Measurements from ENCODE around the gene ARHGAP24. TPM values are rescaled to one million over a fixed set of nuclear protein-coding genes. Genes with fewer than 3 reads are reported as not detected.

ARHGAP24 gene
- total and polyA plus RNA-seq, 5 donors from 2014 or later = 0.14 to 0.53 (median 0.35) TPM; not detected in 2

- H3K4me1 ChIP-seq (ENCODE audit: control insufficient read depth, insufficient read depth, low read length, poor library complexity, severe bottlenecking) = no peaks in the 10 kb centered on the region
- H3K9me3 ChIP-seq (ENCODE audit: control insufficient read depth in 2 of 2, low read length in 2 of 2) = no peaks in the 10 kb centered on the region
- peaks cover 2 to 8% (median 4%) of the 10 kb centered on the region in 7 donors for H3K9me3 Mint-ChIP-seq
- no peak overlapping the region for H3K27ac Mint-ChIP-seq
- ATAC-seq (ENCODE audit: low read depth in 2 of 2) = no peak
- H3K27me3 Mint-ChIP-seq = no peaks in the 10 kb centered on the region
- no peaks in the 10 kb centered on the region for H3K4me1 Mint-ChIP-seq
- DNase-seq = no peak
- H3K36me3 Mint-ChIP-seq = no peaks in the 10 kb centered on the region
- H3K27me3 ChIP-seq (ENCODE audit: control insufficient read depth, insufficient read depth, low read length) = no peaks in the 10 kb centered on the region
- H3K4me3 ChIP-seq (ENCODE audit: low read depth, low read length) = no peak overlapping the region
- no peaks in the 10 kb centered on the region for H3K36me3 ChIP-seq (ENCODE audit: control insufficient read depth, insufficient read depth, low read length)
- no peak overlapping the region for H3K4me3 Mint-ChIP-seq
- no peak overlapping the region for H3K27ac ChIP-seq (ENCODE audit: insufficient read depth, low read length, poor library complexity, severe bottlenecking)
Measured at GRCh38 chr4:85939595-85939994, 464.6 kb downstream of the ARHGAP24 start.

DNA sequence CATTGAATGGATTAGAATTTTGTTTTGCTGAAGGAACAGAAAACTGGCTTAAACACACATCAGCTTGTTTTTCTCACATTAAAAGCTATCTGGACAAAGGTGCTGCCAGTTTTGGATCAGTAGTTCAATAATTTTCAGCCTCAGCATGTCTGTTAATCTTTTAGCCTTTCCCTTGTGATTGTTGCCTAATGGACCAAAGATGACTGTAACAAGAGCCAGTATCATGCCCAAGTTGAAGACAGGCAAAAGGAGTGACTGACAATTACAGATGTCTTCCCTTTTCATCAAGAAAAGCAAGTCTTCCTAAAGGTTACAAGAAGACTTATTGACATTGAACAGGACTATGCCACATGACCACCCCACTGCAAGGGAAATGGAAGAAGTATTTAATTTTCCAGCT lies 465.2 kb downstream of the ARHGAP24 start:
- Histone ChIP-seq H3K9me3 (ENCODE audit: control insufficient read depth in 2 of 2, low read length in 2 of 2) (no peaks in the 10 kb centered on the region), H3K27ac (ENCODE audit: insufficient read depth, low read length, poor library complexity, severe bottlenecking) (no peak overlapping the region), H3K27me3 (ENCODE audit: control insufficient read depth, insufficient read depth, low read length) (no peaks in the 10 kb centered on the region), H3K4me3 (ENCODE audit: low read depth, low read length) (no peak overlapping the region), H3K4me1 (ENCODE audit: control insufficient read depth, insufficient read depth, low read length, poor library complexity, severe bottlenecking) (no peaks in the 10 kb centered on the region), H3K36me3 (ENCODE audit: control insufficient read depth, insufficient read depth, low read length) (no peaks in the 10 kb centered on the region)
- DNase-seq (no peak), ATAC-seq (ENCODE audit: low read depth in 2 of 2) (no peak)
- no peak overlapping the region for H3K27ac Mint-ChIP-seq
- no peaks in the 10 kb centered on the region for H3K36me3 Mint-ChIP-seq
- peaks cover 2 to 8% (median 5%) of the 10 kb centered on the region in 7 donors for H3K9me3 Mint-ChIP-seq
- no peak overlapping the region for H3K4me3 Mint-ChIP-seq
- H3K4me1 Mint-ChIP-seq = no peaks in the 10 kb centered on the region
- no peaks in the 10 kb centered on the region for H3K27me3 Mint-ChIP-seq

- Mint-ChIP-seq H3K9me3 (peaks cover 0 to 8% (median 4%) of the 10 kb centered on the region in 7 donors), H3K4me1 (no peaks in the 10 kb centered on the region), H3K27me3 (no peaks in the 10 kb centered on the region), H3K36me3 (no peaks in the 10 kb centered on the region), H3K4me3 (no peak overlapping the region), H3K27ac (no peak overlapping the region)
- Histone ChIP-seq H3K27ac (ENCODE audit: insufficient read depth, low read length, poor library complexity, severe bottlenecking) (no peak overlapping the region), H3K4me3 (ENCODE audit: low read depth, low read length) (no peak overlapping the region), H3K9me3 (ENCODE audit: control insufficient read depth in 2 of 2, low read length in 2 of 2) (no peaks in the 10 kb centered on the region), H3K36me3 (ENCODE audit: control insufficient read depth, insufficient read depth, low read length) (no peaks in the 10 kb centered on the region), H3K27me3 (ENCODE audit: control insufficient read depth, insufficient read depth, low read length) (no peaks in the 10 kb centered on the region), H3K4me1 (ENCODE audit: control insufficient read depth, insufficient read depth, low read length, poor library complexity, severe bottlenecking) (no peaks in the 10 kb centered on the region)
- ATAC-seq (ENCODE audit: low read depth in 2 of 2) (no peak), DNase-seq (no peak)
Measured at GRCh38 chr4:85942107-85942506, 467.2 kb downstream of the ARHGAP24 start.

DNA sequence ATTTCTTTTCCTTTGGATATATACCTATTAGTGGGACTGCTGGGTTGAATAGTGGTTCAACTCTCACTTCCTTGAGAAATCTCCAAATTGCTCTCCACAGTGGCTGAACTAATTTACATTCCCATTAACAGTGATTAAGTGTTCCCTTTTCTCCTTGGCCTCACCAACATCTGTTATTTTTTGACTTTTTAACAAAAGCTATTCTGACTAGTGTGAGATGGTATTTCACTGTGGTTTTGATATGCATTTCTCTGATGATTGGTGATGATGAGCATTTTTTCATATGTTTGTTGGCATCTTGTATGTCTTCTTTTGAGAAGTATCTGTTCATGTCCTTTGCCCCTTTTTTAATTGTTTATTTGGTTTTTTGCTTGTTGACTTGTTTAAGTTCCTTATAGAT lies 471.9 kb downstream of the ARHGAP24 start:
- no peaks in the 10 kb centered on the region for H3K27me3 Mint-ChIP-seq
- DNase-seq (no peak), ATAC-seq (ENCODE audit: low read depth in 2 of 2) (no peak)
- Histone ChIP-seq H3K4me1 (ENCODE audit: control insufficient read depth, insufficient read depth, low read length, poor library complexity, severe bottlenecking) (no peaks in the 10 kb centered on the region), H3K27me3 (ENCODE audit: control insufficient read depth, insufficient read depth, low read length) (no peaks in the 10 kb centered on the region), H3K9me3 (ENCODE audit: control insufficient read depth in 2 of 2, low read length in 2 of 2) (no peaks in the 10 kb centered on the region), H3K36me3 (ENCODE audit: control insufficient read depth, insufficient read depth, low read length) (no peaks in the 10 kb centered on the region), H3K27ac (ENCODE audit: insufficient read depth, low read length, poor library complexity, severe bottlenecking) (no peak overlapping the region), H3K4me3 (ENCODE audit: low read depth, low read length) (no peak overlapping the region)
- H3K4me1 Mint-ChIP-seq = no peaks in the 10 kb centered on the region
- peaks cover 0 to 8% (median 4%) of the 10 kb centered on the region in 7 donors for H3K9me3 Mint-ChIP-seq
- no peak overlapping the region for H3K27ac Mint-ChIP-seq
- no peak overlapping the region for H3K4me3 Mint-ChIP-seq
- H3K36me3 Mint-ChIP-seq = no peaks in the 10 kb centered on the region

GRCh38 chr4:85951099-85951498 lies 476.1 kb downstream of the ARHGAP24 start:
- no peak overlapping the region for H3K4me3 Mint-ChIP-seq
- no peaks in the 10 kb centered on the region for H3K9me3 ChIP-seq (ENCODE audit: control insufficient read depth in 2 of 2, low read length in 2 of 2)
- H3K27ac Mint-ChIP-seq = no peak overlapping the region
- H3K9me3 Mint-ChIP-seq = peaks cover 0 to 6% (median 0%) of the 10 kb centered on the region in 7 donors
- no peak overlapping the region for H3K4me3 ChIP-seq (ENCODE audit: low read depth, low read length)
- H3K4me1 Mint-ChIP-seq = no peaks in the 10 kb centered on the region
- H3K27me3 Mint-ChIP-seq = no peaks in the 10 kb centered on the region
- H3K4me1 ChIP-seq (ENCODE audit: control insufficient read depth, insufficient read depth, low read length, poor library complexity, severe bottlenecking) = no peaks in the 10 kb centered on the region
- DNase-seq (no peak), ATAC-seq (ENCODE audit: low read depth in 2 of 2) (no peak)
- no peaks in the 10 kb centered on the region for H3K27me3 ChIP-seq (ENCODE audit: control insufficient read depth, insufficient read depth, low read length)
- no peaks in the 10 kb centered on the region for H3K36me3 Mint-ChIP-seq
- H3K36me3 ChIP-seq (ENCODE audit: control insufficient read depth, insufficient read depth, low read length) = no peaks in the 10 kb centered on the region
- no peak overlapping the region for H3K27ac ChIP-seq (ENCODE audit: insufficient read depth, low read length, poor library complexity, severe bottlenecking)

- Histone ChIP-seq H3K27me3 (ENCODE audit: control insufficient read depth, insufficient read depth, low read length) (no peaks in the 10 kb centered on the region), H3K36me3 (ENCODE audit: control insufficient read depth, insufficient read depth, low read length) (no peaks in the 10 kb centered on the region), H3K27ac (ENCODE audit: insufficient read depth, low read length, poor library complexity, severe bottlenecking) (no peak overlapping the region), H3K9me3 (ENCODE audit: control insufficient read depth in 2 of 2, low read length in 2 of 2) (no peaks in the 10 kb centered on the region), H3K4me3 (ENCODE audit: low read depth, low read length) (no peak overlapping the region), H3K4me1 (ENCODE audit: control insufficient read depth, insufficient read depth, low read length, poor library complexity, severe bottlenecking) (no peaks in the 10 kb centered on the region)
- DNase-seq (no peak), ATAC-seq (ENCODE audit: low read depth in 2 of 2) (no peak)
- Mint-ChIP-seq H3K27me3 (no peaks in the 10 kb centered on the region), H3K27ac (no peak overlapping the region), H3K4me1 (no peaks in the 10 kb centered on the region), H3K4me3 (no peak overlapping the region), H3K36me3 (no peaks in the 10 kb centered on the region), H3K9me3 (peaks cover 0 to 6% (median 0%) of the 10 kb centered on the region in 7 donors)
Measured at GRCh38 chr4:85952528-85952927, 477.6 kb downstream of the ARHGAP24 start.

GRCh38 chr4:85952972-85953650 lies 478.2 kb downstream of the ARHGAP24 start:
- H3K4me1 Mint-ChIP-seq = no peaks in the 10 kb centered on the region
- no peaks in the 10 kb centered on the region for H3K36me3 ChIP-seq (ENCODE audit: control insufficient read depth, insufficient read depth, low read length)
- DNase-seq = no peak
- no peaks in the 10 kb centered on the region for H3K4me1 ChIP-seq (ENCODE audit: control insufficient read depth, insufficient read depth, low read length, poor library complexity, severe bottlenecking)
- H3K9me3 Mint-ChIP-seq = peaks cover 0 to 6% (median 0%) of the 10 kb centered on the region in 7 donors
- H3K4me3 ChIP-seq (ENCODE audit: low read depth, low read length) = no peak overlapping the region
- no peaks in the 10 kb centered on the region for H3K9me3 ChIP-seq (ENCODE audit: control insufficient read depth in 2 of 2, low read length in 2 of 2)
- no peak overlapping the region for H3K27ac Mint-ChIP-seq
- no peak overlapping the region for H3K4me3 Mint-ChIP-seq
- ATAC-seq (ENCODE audit: low read depth in 2 of 2) = no peak
- H3K27me3 Mint-ChIP-seq = no peaks in the 10 kb centered on the region
- H3K27ac ChIP-seq (ENCODE audit: insufficient read depth, low read length, poor library complexity, severe bottlenecking) = no peak overlapping the region
- no peaks in the 10 kb centered on the region for H3K27me3 ChIP-seq (ENCODE audit: control insufficient read depth, insufficient read depth, low read length)
- no peaks in the 10 kb centered on the region for H3K36me3 Mint-ChIP-seq

- no peak overlapping the region for H3K4me3 Mint-ChIP-seq
- DNase-seq (no peak), ATAC-seq (ENCODE audit: low read depth in 2 of 2) (no peak)
- H3K27ac Mint-ChIP-seq = no peak overlapping the region
- no peaks in the 10 kb centered on the region for H3K36me3 Mint-ChIP-seq
- H3K36me3 ChIP-seq (ENCODE audit: control insufficient read depth, insufficient read depth, low read length) = no peaks in the 10 kb centered on the region
- no peaks in the 10 kb centered on the region for H3K4me1 ChIP-seq (ENCODE audit: control insufficient read depth, insufficient read depth, low read length, poor library complexity, severe bottlenecking)
- H3K4me3 ChIP-seq (ENCODE audit: low read depth, low read length) = no peak overlapping the region
- no peaks in the 10 kb centered on the region for H3K9me3 ChIP-seq (ENCODE audit: control insufficient read depth in 2 of 2, low read length in 2 of 2)
- H3K27me3 Mint-ChIP-seq = no peaks in the 10 kb centered on the region
- H3K4me1 Mint-ChIP-seq = no peaks in the 10 kb centered on the region
- H3K27ac ChIP-seq (ENCODE audit: insufficient read depth, low read length, poor library complexity, severe bottlenecking) = no peak overlapping the region
- H3K27me3 ChIP-seq (ENCODE audit: control insufficient read depth, insufficient read depth, low read length) = no peaks in the 10 kb centered on the region
- H3K9me3 Mint-ChIP-seq = peaks cover 0 to 6% (median 0%) of the 10 kb centered on the region in 7 donors
Measured at GRCh38 chr4:85953651-85954018, 478.7 kb downstream of the ARHGAP24 start.

All from CD4-positive, CD25-positive, alpha-beta regulatory T cell (primary cell).